Measurements from ENCODE around the gene PCA3. TPM values are rescaled to one million over a fixed set of nuclear protein-coding genes. Genes with fewer than 3 reads are reported as not detected.
A peak's percentile ranks its signal among the peaks of the same experiment; 100 is the strongest.

Gene PCA3
- total and polyA plus RNA-seq, 4 donors, result 0.05 to 0.09 (median 0.08) TPM; not detected in 1

- Histone ChIP-seq H3K27me3 (ENCODE audit: control insufficient read depth in 3 of 3, insufficient read depth in 3 of 3, low read length in 2 of 3) (no peaks in the 10 kb centered on the region), H3K36me3 (ENCODE audit: control insufficient read depth in 4 of 4, insufficient read depth in 4 of 4, low read length in 4 of 4) (no peaks in the 10 kb centered on the region), H3K9ac (ENCODE audit: insufficient read depth in 1 of 2, low read length in 2 of 2) (no peak overlapping the region), H3K27ac (ENCODE audit: low read depth in 1 of 2, low read length in 1 of 2) (no peak overlapping the region), H3K4me3 (no peak overlapping the region), H3K4me1 (ENCODE audit: control insufficient read depth in 5 of 5, insufficient read depth in 5 of 5, low read length in 5 of 5) (no peaks in the 10 kb centered on the region), H3K9me3 (ENCODE audit: control insufficient read depth in 4 of 4, insufficient read depth in 3 of 4, low read length in 3 of 4) (peaks cover 0 to 12% (median 3%) of the 10 kb centered on the region in 4 donors)
- ATAC-seq (ENCODE audit: insufficient read depth, low FRiP score), result no peak
- no peak for TF ChIP-seq CTCF (IDR thresholded peaks at IDR 0.05; ENCODE audit: control extremely low read depth, extremely low read depth)
- DNase-seq, result no peak
- 15 to 38% methylated on average over 3 of the region's 3 CpGs for WGBS, 2 donors
These were observed 20.3 kb upstream of the PCA3 start for GRCh38 chr9:76743931-76744330.

DNA sequence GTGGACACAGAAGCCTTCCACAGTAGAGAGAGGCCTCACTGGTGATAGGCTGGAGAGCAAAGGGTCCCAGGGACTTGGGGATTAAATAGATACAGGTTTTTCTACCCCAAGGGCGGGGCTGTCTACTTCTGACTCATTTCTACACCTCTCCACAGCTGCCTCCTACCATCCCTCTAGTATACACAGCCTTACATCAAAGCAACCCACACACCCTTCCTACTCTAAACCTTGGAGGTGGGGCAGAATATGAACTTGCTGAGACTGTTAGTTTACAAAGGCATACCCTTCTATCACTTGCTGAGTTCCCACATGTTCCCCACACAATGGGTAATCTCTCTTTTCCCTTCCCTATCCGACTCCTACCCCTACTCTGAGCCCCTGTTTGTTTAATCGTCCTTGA, 19.9 kb upstream of the PCA3 start:
- ATAC-seq (ENCODE audit: insufficient read depth, low FRiP score) (no peak), DNase-seq (no peak)
- no peak for TF ChIP-seq CTCF (IDR thresholded peaks at IDR 0.05; ENCODE audit: control extremely low read depth, extremely low read depth)
- Histone ChIP-seq H3K9me3 (ENCODE audit: control insufficient read depth in 4 of 4, insufficient read depth in 3 of 4, low read length in 3 of 4) (peaks cover 0 to 12% (median 3%) of the 10 kb centered on the region in 4 donors), H3K4me1 (ENCODE audit: control insufficient read depth in 5 of 5, insufficient read depth in 5 of 5, low read length in 5 of 5) (no peaks in the 10 kb centered on the region), H3K36me3 (ENCODE audit: control insufficient read depth in 4 of 4, insufficient read depth in 4 of 4, low read length in 4 of 4) (no peaks in the 10 kb centered on the region), H3K4me3 (no peak overlapping the region), H3K9ac (ENCODE audit: insufficient read depth in 1 of 2, low read length in 2 of 2) (no peak overlapping the region), H3K27me3 (ENCODE audit: control insufficient read depth in 3 of 3, insufficient read depth in 3 of 3, low read length in 2 of 3) (no peaks in the 10 kb centered on the region), H3K27ac (ENCODE audit: low read depth in 1 of 2, low read length in 1 of 2) (no peak overlapping the region)
- 57 to 79% methylated on average over 3 of the region's 3 CpGs for WGBS, 2 donors

DNA sequence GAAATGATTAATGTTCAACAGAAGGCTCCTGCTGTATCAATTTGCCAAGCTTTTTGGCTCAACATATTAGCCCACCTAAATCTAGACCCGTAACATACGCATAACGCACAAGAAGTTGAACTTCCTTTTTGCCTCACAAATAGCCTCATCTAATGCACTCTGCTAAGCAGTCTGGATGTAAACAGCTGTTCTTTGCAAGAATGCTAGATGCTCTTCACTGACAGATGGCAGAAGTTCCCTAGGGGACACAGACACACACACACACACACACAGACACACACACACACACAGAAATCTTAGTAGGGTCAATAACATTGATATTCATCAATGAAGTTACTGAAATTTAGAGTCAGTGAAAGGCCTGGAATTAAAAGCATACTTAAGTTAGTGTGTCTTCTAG, 13.2 kb upstream of the PCA3 start:
- Histone ChIP-seq H3K4me1 (ENCODE audit: control insufficient read depth in 5 of 5, insufficient read depth in 5 of 5, low read length in 5 of 5) (no peaks in the 10 kb centered on the region), H3K27ac (ENCODE audit: low read depth in 1 of 2, low read length in 1 of 2) (no peak overlapping the region), H3K9ac (ENCODE audit: insufficient read depth in 1 of 2, low read length in 2 of 2) (no peak overlapping the region), H3K36me3 (ENCODE audit: control insufficient read depth in 4 of 4, insufficient read depth in 4 of 4, low read length in 4 of 4) (no peaks in the 10 kb centered on the region), H3K9me3 (ENCODE audit: control insufficient read depth in 4 of 4, insufficient read depth in 3 of 4, low read length in 3 of 4) (peaks cover 0 to 2% (median 0%) of the 10 kb centered on the region in 4 donors), H3K27me3 (ENCODE audit: control insufficient read depth in 3 of 3, insufficient read depth in 3 of 3, low read length in 2 of 3) (no peaks in the 10 kb centered on the region), H3K4me3 (no peak overlapping the region)
- ATAC-seq (ENCODE audit: insufficient read depth, low FRiP score) (no peak), DNase-seq (peak in 1 of 3 donors; percentile 18)
- WGBS, 2 donors, result 86 to 90% methylated on average over 3 of the region's 3 CpGs
- no peak for TF ChIP-seq CTCF (IDR thresholded peaks at IDR 0.05; ENCODE audit: control extremely low read depth, extremely low read depth)

- H3K4me3 ChIP-seq, result no peak overlapping the region
These were observed 8.0 kb upstream of the PCA3 start for GRCh38 chr9:76756268-76756640.

More at GRCh38 chr9:76756268-76756640, 8.0 kb upstream of the PCA3 start:
- no peaks in the 10 kb centered on the region for H3K36me3 ChIP-seq (ENCODE audit: control insufficient read depth in 4 of 4, insufficient read depth in 4 of 4, low read length in 4 of 4)
- ATAC-seq (ENCODE audit: insufficient read depth, low FRiP score) (no peak), DNase-seq (peak; percentile 49 to 74 (median 52))
- peak; percentile 1 for TF ChIP-seq CTCF (IDR thresholded peaks at IDR 0.05; ENCODE audit: control extremely low read depth, extremely low read depth)
- no peaks in the 10 kb centered on the region for H3K9me3 ChIP-seq (ENCODE audit: control insufficient read depth in 4 of 4, insufficient read depth in 3 of 4, low read length in 3 of 4)
- WGBS, 2 donors, result 53 to 58% methylated on average over 6 of the region's 6 CpGs
- H3K9ac ChIP-seq (ENCODE audit: insufficient read depth in 1 of 2, low read length in 2 of 2), result no peak overlapping the region
- H3K4me1 ChIP-seq (ENCODE audit: control insufficient read depth in 5 of 5, insufficient read depth in 5 of 5, low read length in 5 of 5), result peaks cover 0 to 4% (median 0%) of the 10 kb centered on the region in 5 donors
- H3K27me3 ChIP-seq (ENCODE audit: control insufficient read depth in 3 of 3, insufficient read depth in 3 of 3, low read length in 2 of 3), result no peaks in the 10 kb centered on the region
- H3K27ac ChIP-seq (ENCODE audit: low read depth in 1 of 2, low read length in 1 of 2), result no peak overlapping the region
